Adrenal gland (tissue), 12 donors: ENCODE results near the gene COQ10B. TPM values are rescaled to one million over a fixed set of nuclear protein-coding genes. Genes with fewer than 3 reads are reported as not detected.
"Not testable (repeated sequence)": the region's sequence is repeated elsewhere in the genome, so short reads cannot be mapped to it uniquely, and the experiment has no call there.

ENCODE experiments used
- DNase-seq, 7 donors: peaks; one replicate each; pipeline ENCODE4 v3.0.0-alpha.2; 2019 to 2020
- H3K27ac ChIP-seq, 5 donors: fragments of 200-600 bp; sonication (generic) in 4 of 5; 1 replicate in 3 of 5; 2 replicates in 2 of 5; pipeline versions ENCODE4 v1.5.1 to v1.8.0; 2016 to 2020; ENCODE audit warnings: mild to moderate bottlenecking in 1 of 5
- H3K27me3 ChIP-seq: fragments of 200-600 bp; 2 replicates; pipeline ENCODE4 v1.8.0; 2021
- H3K36me3 ChIP-seq, 2 donors: fragments of 200-600 bp; replicated peaks in 1 of 2; 1 replicate in 1 of 2; 2 replicates in 1 of 2; pipeline versions ENCODE4 v1.5.1 to v1.8.0; 2018 to 2022
- H3K4me1 ChIP-seq, 2 donors: fragments of 200-600 bp; replicated peaks in 1 of 2; 1 replicate in 1 of 2; 2 replicates in 1 of 2; pipeline versions ENCODE4 v1.5.1 to v1.8.0; 2018 to 2021
- H3K4me3 ChIP-seq, 4 donors: fragments of 200-600 bp; sonication (generic) in 3 of 4; one replicate each; pipeline ENCODE4 v1.5.1; 2016 to 2018
- H3K9me3 ChIP-seq, 3 donors: fragments of 200-600 bp; sonication (generic) in 1 of 3; replicated peaks in 1 of 3; 1 replicate in 2 of 3; 2 replicates in 1 of 3; pipeline versions ENCODE4 v1.5.1 to v1.8.0; 2016 to 2021
- CTCF ChIP-seq, 6 experiments: fragments of 450-650 bp in 4 of 6; fragments of 200-600 bp in 2 of 6; sonication (generic) in 1 of 6; IDR thresholded peaks; 1 replicate in 5 of 6; 2 replicates in 1 of 6; pipeline versions ENCODE4 v1.5.1 to v1.8.0; 2016 to 2021; ENCODE audit warnings: antibody characterized with exemption in 6 of 6, mild to moderate bottlenecking in 2 of 6, moderate library complexity in 1 of 6
- POLR2A ChIP-seq, 2 donors: fragments of 450-650 bp; IDR thresholded peaks; one replicate each; pipeline ENCODE4 v1.6.1; 2017; ENCODE audit warnings: antibody characterized with exemption in 2 of 2, mild to moderate bottlenecking in 2 of 2, moderate library complexity in 1 of 2
- WGBS, 4 donors: extraction: QIAGEN DNeasy Blood & Tissue Kit in 2 of 4; methylation state at CpG; one replicate each; pipeline versions ENCODE4 v1.1.5 to v1.1.7; 2013 to 2017; 5-methylcytosine and 5-hydroxymethylcytosine counted together
- intact Hi-C, 2 donors: fragments of 100-400 bp; cut with DNase I; formaldehyde crosslinking; loops; one replicate each; pipeline versions ENCODE4 v1.14.1 to v1.15.0; 2022 to 2023
- polyA plus RNA-seq, 3 donors: library from polyadenylated mRNA; stranded (reverse); fragments of 200-250 nt in 2 of 3; fragments of 350-450 nt in 1 of 3; fragmentation: Illumina TruSeq in 1 of 3; extraction: RNeasy Lipid Tissue Mini Kit (QIAGEN cat#74804) in 1 of 3; gene quantifications; one replicate each; pipeline ENCODE4 v1.2.3, GENCODE V29; 2013 to 2014
- total RNA-seq, 9 donors: library from RNA; depleted of rRNA in 4 of 9; stranded (reverse); fragments of >200 nt in 4 of 9; fragments of 120-200 nt in 1 of 9; fragmentation: NEBNext Ultra II Directional in 1 of 9; extraction: Animal tissue kit (Norgen Biotek cat#: 25700) in 1 of 9; gene quantifications; one replicate each; pipeline versions ENCODE4 v1.1.0 to v1.2.4, GENCODE V29; 2013 to 2023
- donor health status: healthy with polysubstance abuse.
- donor health status: Bipolar disorder and iron deficiency.
- donor health status: DM: yes; HTN: yes; CAD: no.
- donor health status: DM: no; HTN: no; CAD: no.
- donor health status: DM: no; HTN: no; CAD: no.
- donor health status: DM: yes; HTN: yes; CAD: no.

Gene COQ10B
- total and polyA plus RNA-seq, 12 donors: 22.3 to 63.5 (median 37.8) TPM

DNA sequence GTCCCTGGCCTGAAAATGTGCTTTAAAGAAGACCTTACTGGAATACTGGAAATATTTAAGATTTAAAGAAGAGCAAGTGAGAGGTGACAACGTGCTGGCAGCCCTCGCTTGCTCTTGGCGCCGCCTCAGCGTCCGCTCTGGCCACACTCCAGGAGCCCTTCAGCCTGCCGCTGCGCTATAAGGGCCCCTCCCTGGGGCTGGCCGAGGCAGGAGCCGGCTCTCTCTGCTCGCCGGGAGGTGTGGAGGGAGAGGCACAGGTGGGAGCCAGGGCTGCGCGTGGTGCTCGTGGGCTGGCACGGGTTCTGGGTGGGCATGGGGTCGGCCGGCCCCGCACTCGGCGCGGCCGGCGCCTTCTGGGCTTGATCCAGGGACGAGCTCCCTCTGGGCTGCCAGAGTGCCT lies 2.9 kb upstream of the COQ10B start:
- TF ChIP-seq POLR2A (IDR thresholded peaks at IDR 0.05) (no peak), CTCF (IDR thresholded peaks at IDR 0.05) (no peak)
- Histone ChIP-seq H3K27me3 (no peaks in the 10 kb centered on the region), H3K4me1 (peaks cover 16 to 18% of the 10 kb centered on the region in 2 donors), H3K36me3 (no peaks in the 10 kb centered on the region), H3K9me3 (no peaks in the 10 kb centered on the region), H3K27ac (no peak overlapping the region), H3K4me3 (no peak overlapping the region)
- intact Hi-C loops: no loop called here
- DNase-seq: no peak
- 84 to 96% (median 89%) methylated on average over 6 to 25 of the region's 25 CpGs for WGBS, 4 donors

- H3K27me3 ChIP-seq, H3K27ac ChIP-seq, H3K36me3 ChIP-seq, H3K9me3 ChIP-seq, H3K4me3 ChIP-seq, intact Hi-C loops, DNase-seq: not testable (repeated sequence)
- H3K4me1 ChIP-seq: peaks cover 18 to 20% of the 10 kb centered on the region in 2 donors
- 80 to 89% (median 82%) methylated on average over 4 to 6 of the region's 6 CpGs for WGBS, 4 donors
Measured at GRCh38 chr2:197450935-197451358, 2.4 kb upstream of the COQ10B start.

GRCh38 chr2:197452754-197453122 lies 614 bp upstream of the COQ10B start:
- no peak for TF ChIP-seq CTCF (IDR thresholded peaks at IDR 0.05)
- TF ChIP-seq POLR2A (IDR thresholded peaks at IDR 0.05): no peak
- 3 to 7% (median 3%) methylated on average over 6 to 11 of the region's 11 CpGs for WGBS, 4 donors
- peak overlapping the region in 3 of 4 donors; percentile 16 to 74 (median 65) for H3K4me3 ChIP-seq
- no peaks in the 10 kb centered on the region for H3K27me3 ChIP-seq
- no peaks in the 10 kb centered on the region for H3K36me3 ChIP-seq
- no peak for DNase-seq
- H3K4me1 ChIP-seq: peaks cover 18 to 25% of the 10 kb centered on the region in 2 donors
- H3K9me3 ChIP-seq: no peaks in the 10 kb centered on the region
- intact Hi-C loops: no loop called here
- peak overlapping the region; percentile 85 to 100 (median 93) for H3K27ac ChIP-seq

GRCh38 chr2:197453914-197454398 lies 604 bp downstream of the COQ10B start:
- TF ChIP-seq CTCF (IDR thresholded peaks at IDR 0.05): no peak
- peak; percentile 59 to 93 for TF ChIP-seq POLR2A (IDR thresholded peaks at IDR 0.05)
- DNase-seq: peak in 5 of 7 donors; percentile 87 to 94 (median 91)
- intact Hi-C loops: no loop called here
- Histone ChIP-seq H3K36me3 (no peaks in the 10 kb centered on the region), H3K9me3 (no peaks in the 10 kb centered on the region), H3K27me3 (no peaks in the 10 kb centered on the region), H3K4me1 (peaks cover 23 to 37% of the 10 kb centered on the region in 2 donors), H3K4me3 (peak overlapping the region; percentile 53 to 86 (median 69)), H3K27ac (peak overlapping the region; percentile 70 to 100 (median 100))
- 0 to 1% (median 0%) methylated on average over 10 to 11 of the region's 11 CpGs for WGBS, 4 donors

DNA sequence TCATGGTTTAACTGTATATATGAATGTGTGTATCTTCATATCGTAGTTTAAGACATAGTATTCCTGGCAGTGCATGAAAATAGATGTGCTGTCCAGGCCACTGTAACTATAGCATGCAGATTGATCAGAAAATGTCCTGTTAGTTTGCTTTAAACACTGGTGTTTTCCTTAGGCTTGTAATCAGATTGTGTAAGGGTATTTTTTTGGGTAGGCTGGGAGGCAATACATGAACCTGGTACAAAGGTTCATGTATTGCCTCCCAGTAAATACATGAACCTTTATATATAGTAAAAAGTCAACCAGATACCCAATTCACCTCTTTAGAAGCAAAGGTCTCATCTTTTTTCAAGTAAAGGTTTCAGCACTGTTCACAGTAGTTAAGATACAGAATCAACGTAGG lies 1.6 kb downstream of the COQ10B start:
- H3K27me3 ChIP-seq: no peaks in the 10 kb centered on the region
- peaks cover 0 to under 1% of the 10 kb centered on the region in 2 donors for H3K36me3 ChIP-seq
- intact Hi-C loops: no loop called here
- 49 to 59% (median 52%) methylated on average over 2 of the region's 2 CpGs for WGBS, 4 donors
- peak overlapping the region in 1 of 4 donors; percentile 55 for H3K4me3 ChIP-seq
- no peak for DNase-seq
- peaks cover 23 to 41% of the 10 kb centered on the region in 2 donors for H3K4me1 ChIP-seq
- H3K27ac ChIP-seq: peak overlapping the region in 4 of 5 donors; percentile 99 to 100 (median 100)
- no peaks in the 10 kb centered on the region for H3K9me3 ChIP-seq
- TF ChIP-seq POLR2A (IDR thresholded peaks at IDR 0.05): no peak
- TF ChIP-seq CTCF (IDR thresholded peaks at IDR 0.05): no peak
